Right atrium auricular region (tissue), 2 donors: ENCODE data around the gene EPAS1. TPM values are rescaled to one million over a fixed set of nuclear protein-coding genes. Genes with fewer than 3 reads are reported as not detected.

Experiments used
- DNase-seq: peaks from one replicate; pipeline ENCODE4 v3.0.0-alpha.2; 2019; ENCODE audit warnings: low spot score
- H3K27ac ChIP-seq, 2 donors: fragments of 200-600 bp; sonication (generic); 1 replicate in 1 of 2; 2 replicates in 1 of 2; pipeline ENCODE4 v1.5.1; 2016 to 2019
- H3K27me3 ChIP-seq, 2 donors: fragments of 200-600 bp; sonication (generic); one replicate each; pipeline versions ENCODE4 v1.5.1 to v1.6.0; 2017 to 2019
- H3K36me3 ChIP-seq: fragments of 200-600 bp; sonication (generic); one replicate; pipeline ENCODE4 v1.5.1; 2016
- H3K4me1 ChIP-seq, 2 donors: fragments of 200-600 bp; sonication (generic); one replicate each; pipeline versions ENCODE4 v1.5.1 to v1.6.0; 2017 to 2019
- H3K4me3 ChIP-seq, 2 donors: fragments of 200-600 bp; sonication (generic); 1 replicate in 1 of 2; 2 replicates in 1 of 2; pipeline ENCODE4 v1.5.1; 2017 to 2019; ENCODE audit warnings: mild to moderate bottlenecking in 1 of 2, moderate library complexity in 1 of 2
- H3K9me3 ChIP-seq, 2 donors: fragments of 200-600 bp; sonication (generic); one replicate each; pipeline ENCODE4 v1.5.1; 2019
- total RNA-seq, 2 donors: library from RNA; depleted of rRNA; stranded (reverse); fragments of >200 nt; gene quantifications; one replicate each; pipeline ENCODE4 v1.1.0, GENCODE V29; 2016
- TF ChIP-seq, protein P1 (sequence below), 2 donors: fragments of 200-600 bp; sonication (generic); IDR thresholded peaks; one replicate each; pipeline ENCODE4 v1.5.1; 2019; ENCODE audit warnings: antibody characterized with exemption in 2 of 2

EPAS1 gene
- total RNA-seq, 2 donors from 2014 or later: 257 to 311 TPM

DNA sequence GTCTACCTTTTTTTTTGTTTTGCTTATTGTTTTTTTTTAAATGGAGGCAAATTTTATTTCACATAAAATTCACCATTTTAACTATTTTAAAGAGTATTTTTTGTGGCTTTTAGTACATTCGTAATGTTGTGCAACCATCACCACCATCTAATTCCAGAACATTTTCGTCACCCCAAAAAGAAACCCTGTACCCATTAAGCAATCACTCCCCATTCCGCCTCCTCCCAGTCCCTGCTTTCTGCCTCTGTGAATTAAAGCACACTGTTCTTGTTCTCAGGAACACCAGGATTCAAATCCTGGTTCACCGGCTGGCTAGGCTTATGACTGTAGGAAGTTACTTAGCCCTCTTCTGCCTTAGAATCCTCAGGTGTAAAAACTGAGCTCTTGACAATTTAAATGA is 36.9 kb upstream of the EPAS1 start:
- Histone ChIP-seq H3K36me3 (no peaks in the 10 kb centered on the region), H3K4me1 (peaks cover 0 to 43% of the 10 kb centered on the region in 2 donors), H3K27ac (no peak overlapping the region), H3K9me3 (no peaks in the 10 kb centered on the region), H3K4me3 (no peak overlapping the region), H3K27me3 (no peaks in the 10 kb centered on the region)
- TF ChIP-seq, protein P1, sequence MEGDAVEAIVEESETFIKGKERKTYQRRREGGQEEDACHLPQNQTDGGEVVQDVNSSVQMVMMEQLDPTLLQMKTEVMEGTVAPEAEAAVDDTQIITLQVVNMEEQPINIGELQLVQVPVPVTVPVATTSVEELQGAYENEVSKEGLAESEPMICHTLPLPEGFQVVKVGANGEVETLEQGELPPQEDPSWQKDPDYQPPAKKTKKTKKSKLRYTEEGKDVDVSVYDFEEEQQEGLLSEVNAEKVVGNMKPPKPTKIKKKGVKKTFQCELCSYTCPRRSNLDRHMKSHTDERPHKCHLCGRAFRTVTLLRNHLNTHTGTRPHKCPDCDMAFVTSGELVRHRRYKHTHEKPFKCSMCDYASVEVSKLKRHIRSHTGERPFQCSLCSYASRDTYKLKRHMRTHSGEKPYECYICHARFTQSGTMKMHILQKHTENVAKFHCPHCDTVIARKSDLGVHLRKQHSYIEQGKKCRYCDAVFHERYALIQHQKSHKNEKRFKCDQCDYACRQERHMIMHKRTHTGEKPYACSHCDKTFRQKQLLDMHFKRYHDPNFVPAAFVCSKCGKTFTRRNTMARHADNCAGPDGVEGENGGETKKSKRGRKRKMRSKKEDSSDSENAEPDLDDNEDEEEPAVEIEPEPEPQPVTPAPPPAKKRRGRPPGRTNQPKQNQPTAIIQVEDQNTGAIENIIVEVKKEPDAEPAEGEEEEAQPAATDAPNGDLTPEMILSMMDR (IDR thresholded peaks at IDR 0.05): no peak
- no peak for DNase-seq

DNA sequence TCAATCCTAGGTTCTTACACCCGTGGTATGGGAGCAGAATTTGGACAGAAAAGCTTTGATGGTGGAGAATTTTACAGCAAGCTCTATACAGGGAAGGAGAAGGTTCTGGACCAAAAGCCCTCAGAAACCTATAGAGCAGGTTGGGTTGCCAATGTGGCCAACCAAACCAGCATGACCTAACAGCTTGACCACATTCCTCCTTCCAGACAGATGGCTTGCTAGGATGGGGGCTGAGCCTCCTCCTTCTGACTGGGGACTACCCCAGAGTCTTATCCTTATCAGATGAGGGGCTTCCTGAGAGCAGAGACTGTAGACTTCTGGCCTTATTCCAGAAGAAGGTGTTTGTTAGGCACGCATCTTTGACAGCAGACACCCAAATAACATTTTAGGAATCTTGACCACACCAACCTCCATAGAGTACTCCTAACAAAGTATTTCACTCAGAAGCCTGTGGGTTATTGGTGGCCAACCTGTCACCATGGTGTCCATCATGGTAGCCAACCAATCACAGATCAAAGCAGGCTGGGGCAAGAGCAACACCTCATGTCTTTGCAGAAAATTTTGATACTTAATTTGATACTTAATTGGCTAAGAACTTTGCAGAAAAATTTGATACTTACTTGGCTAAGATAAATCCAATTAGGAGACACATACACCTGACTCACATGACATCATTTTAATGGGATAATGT is 34.8 kb upstream of the EPAS1 start:
- H3K27ac ChIP-seq: no peak overlapping the region
- TF ChIP-seq, protein P1 (IDR thresholded peaks at IDR 0.05): no peak

DNA sequence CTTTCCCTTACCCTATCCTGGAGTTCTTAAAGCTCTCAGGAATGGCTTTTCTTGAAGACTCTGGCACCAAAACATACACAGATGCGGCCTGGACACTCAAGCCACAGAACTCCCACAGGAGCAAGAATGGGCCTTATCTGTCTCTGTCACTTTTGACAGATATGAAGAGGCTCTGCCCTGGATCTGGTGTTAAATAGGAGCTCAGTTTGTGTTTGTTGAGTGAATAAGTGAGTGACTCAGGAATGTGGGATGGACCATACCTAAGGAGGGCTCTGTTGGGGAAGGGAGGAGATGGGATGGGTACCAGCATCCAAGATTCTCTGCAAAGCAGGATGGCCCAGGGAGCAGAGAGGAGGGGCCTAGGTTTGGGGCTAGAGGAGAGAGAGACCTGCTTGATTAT is 33.9 kb upstream of the EPAS1 start:
- Histone ChIP-seq H3K27me3 (no peaks in the 10 kb centered on the region), H3K27ac (no peak overlapping the region), H3K4me1 (peaks cover 0 to 31% of the 10 kb centered on the region in 2 donors), H3K36me3 (no peaks in the 10 kb centered on the region), H3K9me3 (no peaks in the 10 kb centered on the region), H3K4me3 (no peak overlapping the region)
- TF ChIP-seq, protein P1 (IDR thresholded peaks at IDR 0.05): no peak
- no peak for DNase-seq

More for the DNA sequence above, 34.8 kb upstream of the EPAS1 start:
- Histone ChIP-seq H3K4me3 (no peak overlapping the region), H3K36me3 (no peaks in the 10 kb centered on the region), H3K27me3 (no peaks in the 10 kb centered on the region), H3K4me1 (peaks cover 0 to 31% of the 10 kb centered on the region in 2 donors), H3K9me3 (no peaks in the 10 kb centered on the region)
- no peak for DNase-seq

DNA sequence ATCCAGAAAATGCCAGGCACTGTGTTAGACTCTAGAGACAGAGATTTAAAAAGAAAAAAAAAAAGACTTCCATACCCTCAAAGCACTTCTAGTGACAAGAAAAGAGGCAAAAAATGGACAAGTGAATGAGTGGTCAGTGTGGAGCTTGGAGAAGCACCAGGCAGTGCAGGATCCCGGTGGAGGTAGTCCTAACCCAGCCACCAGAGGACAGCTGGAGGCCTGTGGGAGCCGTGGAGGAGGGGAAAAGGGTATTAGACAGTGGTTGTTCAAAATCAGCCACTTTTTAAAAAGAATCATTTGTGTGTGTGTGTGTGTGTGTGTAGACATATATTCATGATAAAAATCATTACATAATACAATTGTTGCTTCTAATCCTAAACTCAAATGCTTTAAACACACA is 32.8 kb upstream of the EPAS1 start:
- no peak overlapping the region for H3K27ac ChIP-seq
- TF ChIP-seq, protein P1 (IDR thresholded peaks at IDR 0.05): no peak
- H3K4me1 ChIP-seq: peaks cover 0 to 29% of the 10 kb centered on the region in 2 donors
- DNase-seq: no peak
- H3K36me3 ChIP-seq: no peaks in the 10 kb centered on the region
- H3K4me3 ChIP-seq: no peak overlapping the region
- no peaks in the 10 kb centered on the region for H3K9me3 ChIP-seq
- H3K27me3 ChIP-seq: no peaks in the 10 kb centered on the region

DNA sequence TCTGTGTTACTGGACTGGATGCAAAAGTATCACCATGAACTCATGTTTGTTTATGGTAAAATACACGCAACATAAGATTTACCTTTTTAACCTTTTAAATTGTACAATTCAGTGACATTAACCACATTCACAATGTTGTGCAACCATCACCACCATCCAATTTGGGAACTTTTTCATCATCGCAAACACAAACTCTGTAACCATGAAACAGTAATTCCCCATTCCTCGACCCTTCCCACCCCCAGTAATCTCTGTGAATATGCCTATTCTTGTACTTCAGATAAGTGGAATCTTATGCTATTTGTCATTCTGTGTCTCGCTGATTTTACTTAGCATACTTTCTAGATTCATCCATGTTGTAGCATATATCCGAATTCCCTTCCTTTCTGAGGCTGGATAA is 31.1 kb upstream of the EPAS1 start:
- Histone ChIP-seq H3K9me3 (no peaks in the 10 kb centered on the region), H3K4me1 (peaks cover 0 to 23% of the 10 kb centered on the region in 2 donors), H3K27me3 (no peaks in the 10 kb centered on the region), H3K27ac (no peak overlapping the region), H3K36me3 (no peaks in the 10 kb centered on the region), H3K4me3 (no peak overlapping the region)
- no peak for DNase-seq
- TF ChIP-seq, protein P1 (IDR thresholded peaks at IDR 0.05): no peak

DNA sequence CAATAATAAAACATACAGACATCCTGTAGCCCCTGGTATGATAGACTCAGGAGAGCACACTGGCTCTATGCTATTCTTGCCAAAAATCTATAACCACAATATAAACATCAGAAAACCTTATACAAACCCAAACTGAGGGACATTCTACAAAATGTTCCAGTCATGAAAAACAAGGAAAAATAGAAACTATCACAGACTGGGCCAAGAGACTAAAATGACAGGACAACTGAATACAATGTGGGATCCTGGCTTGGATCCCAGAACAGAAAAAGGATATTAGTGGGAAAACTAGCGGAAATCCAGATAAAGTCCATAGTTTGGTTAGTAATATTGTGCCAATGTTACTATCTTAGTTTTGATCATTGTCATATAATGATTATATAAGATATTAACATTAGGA is 29.6 kb upstream of the EPAS1 start:
- TF ChIP-seq, protein P1 (IDR thresholded peaks at IDR 0.05): no peak
- Histone ChIP-seq H3K36me3 (no peaks in the 10 kb centered on the region), H3K4me3 (no peak overlapping the region), H3K4me1 (peaks cover 0 to 24% of the 10 kb centered on the region in 2 donors), H3K27me3 (no peaks in the 10 kb centered on the region), H3K9me3 (no peaks in the 10 kb centered on the region), H3K27ac (peak overlapping the region in 1 of 2 donors; percentile 24)
- DNase-seq: no peak
